HCT116 (cell line): ENCODE measurements around the gene DTNBP1. TPM values are rescaled to one million over a fixed set of nuclear protein-coding genes. Genes with fewer than 3 reads are reported as not detected.
"Not testable (repeated sequence)": the region's sequence is repeated elsewhere in the genome, so short reads cannot be mapped to it uniquely, and the experiment has no call there.

Source experiments
- ATAC-seq: fragments of 200-7000 bp; cut with Tn5 transposase; 2 replicates; pipeline ENCODE4 v1.9.1; 2020; ENCODE audit warnings: mild to moderate bottlenecking, moderate library complexity
- BruUV-seq: library from RNA; stranded (reverse); fragments of 400-500 nt; replicated peaks from 2 replicates; lab custom pipeline; 2021; lab: Mats Ljungman, UMichigan
- CTCF ChIA-PET: fragments of 300-600 bp; sonication (Branson Sonifier 250); formaldehyde crosslinking; loops from one replicate; lab custom pipeline; 2021; ENCODE audit warnings: antibody characterized with exemption; lab: Charles Lee
- POLR2A ChIA-PET: fragments of 300-600, 350-600 bp; sonication (Branson Sonifier 250); formaldehyde crosslinking; loops from one replicate; lab custom pipeline; 2021; ENCODE audit warnings: antibody characterized with exemption; lab: Charles Lee
- RAD21 ChIA-PET, 2 experiments: fragments of 300-600 bp; sonication (Branson Sonifier 250); formaldehyde crosslinking; loops; one replicate each; lab custom pipeline; 2023; ENCODE audit warnings: low total read pairs in 2 of 2; ENCODE audit not compliant: uncharacterized antibody in 2 of 2, unreplicated experiment in 2 of 2, low non-redundant PET in 1 of 2; lab: Charles Lee
- DNase-seq: peaks from one replicate; pipeline ENCODE4 v3.0.0-alpha.2; 2010; ENCODE audit warnings: low read depth, low spot score
- H2AFZ ChIP-seq: fragments of 200-600 bp; shearing (Covaris generic), sonication (generic); 2 replicates; pipeline ENCODE4 v1.6.1; 2017; ENCODE audit warnings: low read depth, mixed run types, mixed read lengths, antibody characterized with exemption, low read length; ENCODE audit not compliant: poor library complexity, severe bottlenecking
- H3K27ac ChIP-seq: 2 replicates; pipeline ENCODE4 v1.5.1; 2012; ENCODE audit warnings: low read depth, low read length
- H3K27me3 ChIP-seq: fragments of 200-600 bp; sonication (generic); 2 replicates; pipeline ENCODE4 v1.6.1; 2016; ENCODE audit warnings: mixed run types, low read length, mixed read lengths; ENCODE audit not compliant: insufficient read depth
- H3K36me3 ChIP-seq, 2 experiments: fragments of 200-500 bp in 1 of 2; fragments of 200-600 bp in 1 of 2; sonication (Bioruptor generic) in 1 of 2; sonication (generic) in 1 of 2; 2 replicates each; pipeline versions ENCODE4 v1.5.1 to v1.6.1; 2014 to 2016; ENCODE audit warnings: low read length in 2 of 2, inconsistent platforms in 1 of 2, mixed read lengths in 1 of 2, mixed run types in 1 of 2; ENCODE audit not compliant: insufficient read depth in 2 of 2, control insufficient read depth in 1 of 2
- H3K4me1 ChIP-seq, 2 experiments: fragments of 200-600 bp in 1 of 2; sonication (generic) in 1 of 2; 2 replicates each; pipeline versions ENCODE4 v1.5.1 to v1.6.1; 2012 to 2017; ENCODE audit warnings: low read length in 2 of 2, inconsistent platforms in 1 of 2, mild to moderate bottlenecking in 1 of 2, mixed read lengths in 1 of 2, mixed run types in 1 of 2, moderate library complexity in 1 of 2; ENCODE audit not compliant: insufficient read depth in 2 of 2, control insufficient read depth in 1 of 2
- H3K4me2 ChIP-seq: fragments of 200-600 bp; sonication (generic); 2 replicates; pipeline ENCODE4 v1.6.1; 2017; ENCODE audit warnings: mixed run types, low read length, mixed read lengths
- H3K4me3 ChIP-seq, 2 experiments: fragments of 200-600 bp in 1 of 2; sonication (generic) in 1 of 2; replicated peaks in 1 of 2; 2 replicates each; pipeline ENCODE4 v1.5.1; 2011 to 2016; ENCODE audit warnings: low read length in 2 of 2, control low read depth in 1 of 2, low read depth in 1 of 2, mild to moderate bottlenecking in 1 of 2, mixed read lengths in 1 of 2, mixed run types in 1 of 2
- H3K79me2 ChIP-seq: fragments of 200-600 bp; sonication (generic); 2 replicates; pipeline ENCODE4 v1.6.1; 2017; ENCODE audit warnings: mild to moderate bottlenecking, mixed run types, low read length, moderate library complexity, mixed read lengths; ENCODE audit not compliant: insufficient read depth
- H3K9ac ChIP-seq: fragments of 200-600 bp; sonication (generic); 2 replicates; pipeline ENCODE4 v1.6.1; 2016; ENCODE audit warnings: low read length, mixed read lengths
- H3K9me2 ChIP-seq: fragments of 200-600 bp; sonication (generic), shearing (Covaris generic); 2 replicates; pipeline ENCODE4 v1.6.1; 2017; ENCODE audit warnings: mixed run types, mild to moderate bottlenecking, moderate library complexity; ENCODE audit not compliant: insufficient read depth
- H3K9me3 ChIP-seq, 2 experiments: fragments of 200-500 bp in 1 of 2; fragments of 200-600 bp in 1 of 2; sonication (Bioruptor generic) in 1 of 2; sonication (generic) in 1 of 2; 2 replicates each; pipeline ENCODE4 v1.6.1; 2014 to 2017; ENCODE audit warnings: low read length in 2 of 2, mixed read lengths in 2 of 2, inconsistent platforms in 1 of 2, low read depth in 1 of 2, mild to moderate bottlenecking in 1 of 2, mixed run types in 1 of 2, moderate library complexity in 1 of 2; ENCODE audit not compliant: control insufficient read depth in 1 of 2, insufficient read depth in 1 of 2
- H4K20me1 ChIP-seq: fragments of 200-600 bp; sonication (generic), shearing (Covaris generic); 2 replicates; pipeline ENCODE4 v1.6.1; 2017; ENCODE audit warnings: mixed run types, mild to moderate bottlenecking, moderate library complexity; ENCODE audit not compliant: insufficient read depth
- ATF3 ChIP-seq: IDR thresholded peaks from 2 replicates; pipeline ENCODE4 v1.6.1; 2012
- CBX3 ChIP-seq: IDR thresholded peaks from 2 replicates; pipeline ENCODE4 v1.6.1; 2012; ENCODE audit warnings: low read depth
- EGR1 ChIP-seq: IDR thresholded peaks from 2 replicates; pipeline ENCODE4 v1.6.1; 2012; ENCODE audit warnings: low read depth
- EZH2phosphoT487 ChIP-seq: fragments of 200-600 bp; IDR thresholded peaks from 2 replicates; pipeline ENCODE4 v1.6.1; 2018; ENCODE audit warnings: antibody characterized with exemption, borderline replicate concordance
- MAX ChIP-seq: IDR thresholded peaks from 2 replicates; pipeline ENCODE4 v1.6.1; 2012
- REST ChIP-seq: IDR thresholded peaks from 2 replicates; pipeline ENCODE4 v1.6.1; 2012; ENCODE audit warnings: low read depth
- SP1 ChIP-seq: IDR thresholded peaks from 2 replicates; pipeline ENCODE4 v1.6.1; 2012; ENCODE audit warnings: low read depth
- SRF ChIP-seq: IDR thresholded peaks from 2 replicates; pipeline ENCODE4 v1.6.1; 2012; ENCODE audit warnings: low read depth
- ZFX ChIP-seq: fragments of 450-650 bp; IDR thresholded peaks from 2 replicates; pipeline ENCODE4 v1.6.1; 2017
- ZNF274 ChIP-seq: fragments of 200-500 bp; sonication (Bioruptor generic); IDR thresholded peaks from 2 replicates; pipeline ENCODE4 v1.6.1; 2014; ENCODE audit warnings: mild to moderate bottlenecking, low read depth, low read length, inconsistent platforms
- intact Hi-C: fragments of 100-400 bp; cut with micrococcal nuclease; formaldehyde crosslinking; loops from 2 replicates; pipeline ENCODE4 v1.10.0; 2022
- total RNA-seq: library from RNA; stranded (reverse); gene quantifications from one replicate; pipeline ENCODE4 v1.2.1, GENCODE V29; 2021; ENCODE audit not compliant: unreplicated experiment

The DTNBP1 gene
- total RNA-seq, 1 experiment from 2014 or later = 16.7 TPM

- POLR2A ChIA-PET = no interaction called here
- ATAC-seq = no peak
- BruUV-seq = no TSS peak
These were observed 6.1 kb upstream of the DTNBP1 start for GRCh38 chr6:15668918-15669317.

GRCh38 chr6:15666896-15667295, 4.1 kb upstream of the DTNBP1 start:
- H3K79me2 ChIP-seq, H3K27ac ChIP-seq, H3K4me3 ChIP-seq, CTCF ChIA-PET, H3K27me3 ChIP-seq, H4K20me1 ChIP-seq, H3K4me1 ChIP-seq, H3K36me3 ChIP-seq, intact Hi-C loops, H2AFZ ChIP-seq, RAD21 ChIA-PET, POLR2A ChIA-PET, H3K9ac ChIP-seq, H3K9me3 ChIP-seq, ATAC-seq, H3K4me2 ChIP-seq, DNase-seq, BruUV-seq, H3K9me2 ChIP-seq: not testable (repeated sequence)

More at GRCh38 chr6:15668918-15669317, 6.1 kb upstream of the DTNBP1 start:
- RAD21 ChIA-PET = no interaction called here
- no peak overlapping the region for H3K27ac ChIP-seq
- H3K9me3 ChIP-seq = no peaks in the 10 kb centered on the region
- no peak for TF ChIP-seq EGR1
- TF ChIP-seq ZNF274 = no peak
- TF ChIP-seq EZH2phosphoT487 = no peak
- no peak for TF ChIP-seq SRF
- TF ChIP-seq REST = no peak
- no peak for TF ChIP-seq SP1
- TF ChIP-seq ZFX = no peak
- no peak for TF ChIP-seq MAX
- TF ChIP-seq CBX3 = no peak
- TF ChIP-seq ATF3 = no peak
- TF ChIP-seq, all 23 proteins: peak for 0
- H3K36me3 ChIP-seq = no peaks in the 10 kb centered on the region
- intact Hi-C loops = no loop called here
- no peak for DNase-seq
- no peak overlapping the region for H3K4me3 ChIP-seq
- H3K9ac ChIP-seq = no peak overlapping the region
- H3K4me2 ChIP-seq = no peak overlapping the region
- peaks cover 22% of the 10 kb centered on the region; the same call in 1 of the 2 replicates for H3K27me3 ChIP-seq
- CTCF ChIA-PET = no interaction called here
- no peaks in the 10 kb centered on the region for H3K4me1 ChIP-seq
- no peaks in the 10 kb centered on the region for H4K20me1 ChIP-seq
- H3K9me2 ChIP-seq = no peaks in the 10 kb centered on the region
- H3K79me2 ChIP-seq = no peaks in the 10 kb centered on the region
- no peak overlapping the region for H2AFZ ChIP-seq
